AG09309 (cell line): ENCODE results near the gene PRPF31.

Experiments
- DNase-seq: peaks from one replicate; pipeline ENCODE4 v3.0.0-alpha.2; 2010; ENCODE audit warnings: low read depth
- H3K4me3 ChIP-seq: 2 replicates; pipeline ENCODE4 v1.5.1; 2011; ENCODE audit warnings: mild to moderate bottlenecking, low read depth, low read length, moderate library complexity; ENCODE audit not compliant: control insufficient read depth
- CTCF ChIP-seq: IDR thresholded peaks from 2 replicates; pipeline ENCODE4 v1.5.1; 2011; ENCODE audit warnings: mild to moderate bottlenecking, low read depth, low read length, inconsistent platforms; ENCODE audit not compliant: insufficient read depth, control insufficient read depth; ENCODE audit errors: missing control alignments

Gene PRPF31

GRCh38 chr19:54100561-54100960, 15.0 kb upstream of the PRPF31 start, which contains the start of gene OSCAR:
TSS of gene OSCAR (minus strand) at chr19:54100803. CDS start at chr19:54100792, 11 bp downstream.
- TF ChIP-seq CTCF, result no peak
- DNase-seq, result no peak
- no peak within 1 kb of the TSS for H3K4me3 ChIP-seq

GRCh38 chr19:54102421-54103169, 13.0 kb upstream of the PRPF31 start, which contains the start of gene NDUFA3:
TSS of gene NDUFA3 (plus strand) at chr19:54102855. CDS start at chr19:54102879, 24 bp downstream.
- no peak for TF ChIP-seq CTCF
- H3K4me3 ChIP-seq, result peak within 1 kb of the TSS; percentile 99
- DNase-seq, result peak; percentile 93

GRCh38 chr19:54104998-54105715, 10.4 kb upstream of the PRPF31 start:
- no peak for DNase-seq
- no peak for TF ChIP-seq CTCF

GRCh38 chr19:54105796-54106195, 9.8 kb upstream of the PRPF31 start:
- TF ChIP-seq CTCF, result no peak
- H3K4me3 ChIP-seq, result no peak overlapping the region
- DNase-seq, result no peak

More at GRCh38 chr19:54104998-54105715, 10.4 kb upstream of the PRPF31 start:
- no peak overlapping the region for H3K4me3 ChIP-seq

- no peak overlapping the region for H3K4me3 ChIP-seq
- no peak for DNase-seq
- no peak for TF ChIP-seq CTCF
Observed at GRCh38 chr19:54106716-54107115, 8.8 kb upstream of the PRPF31 start.

GRCh38 chr19:54107876-54108490, 7.6 kb upstream of the PRPF31 start:
- TF ChIP-seq CTCF, result no peak
- DNase-seq, result no peak
- H3K4me3 ChIP-seq, result no peak overlapping the region
